ENCODE results near the gene HSD17B14. TPM values are rescaled to one million over a fixed set of nuclear protein-coding genes. Genes with fewer than 3 reads are reported as not detected.

Gene HSD17B14
- polyA plus RNA-seq, 1 of the 3 experiments (the other 2 are of a cell fraction) = 29.7 TPM

DNA sequence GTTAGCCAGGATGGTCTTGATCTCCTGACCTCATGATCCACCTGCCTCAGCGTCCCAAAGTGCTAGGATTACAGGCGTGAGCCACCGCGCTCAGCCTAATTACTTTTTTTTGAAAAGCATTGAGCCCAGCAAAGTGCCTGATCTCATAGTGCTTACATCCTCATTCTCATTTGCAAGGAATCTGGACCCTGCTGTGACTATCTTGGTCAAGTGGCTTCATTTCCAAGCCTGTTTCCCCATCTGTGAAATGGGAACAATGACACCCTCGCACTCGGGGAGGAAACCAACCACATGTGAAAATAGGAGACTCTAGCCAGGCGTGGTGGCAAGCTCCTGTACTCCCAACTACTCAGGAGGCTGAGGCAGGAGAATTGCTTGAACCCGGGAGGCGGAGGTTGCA, 33.8 kb upstream of the HSD17B14 start:
- Histone ChIP-seq H3K79me2 (ENCODE audit: insufficient read depth) (peaks cover 28% of the 10 kb centered on the region), H3K9ac (no peak overlapping the region), H3K4me3 (ENCODE audit: low read depth in 2 of 2, low read length in 1 of 2) (no peak overlapping the region), H3F3A (replicated peaks; ENCODE audit: insufficient read depth) (peaks cover 19% of the 10 kb centered on the region), H4K20me1 (ENCODE audit: insufficient read depth) (peaks cover 21% of the 10 kb centered on the region), H3K4me1 (ENCODE audit: control insufficient read depth in 1 of 2, insufficient read depth in 2 of 2, low read depth in 1 of 2, low read length in 1 of 2) (peaks cover 7 to 41% of the 10 kb centered on the region in 2 experiments; a peak in 2 of 4 replicates), H3K27me3 (ENCODE audit: insufficient read depth) (no peaks in the 10 kb centered on the region), H3K9me3 (no peaks in the 10 kb centered on the region), H3K27ac (ENCODE audit: low read depth in 2 of 2, low read length in 1 of 2) (no peak overlapping the region), H3K9me2 (no peaks in the 10 kb centered on the region), H2AFZ (ENCODE audit: low read depth) (no peak overlapping the region), H3K36me3 (replicated peaks in 1 of 2; ENCODE audit: control insufficient read depth in 1 of 2, insufficient read depth in 2 of 2, low read length in 1 of 2) (peaks cover 14 to 20% of the 10 kb centered on the region in 2 experiments), H3K4me2 (no peak overlapping the region)
- no peak for DNase-seq
- POLR2A ChIA-PET = no interaction called here
- WGBS (ENCODE audit: low lambda C conversion rate) = 94% methylated on average over 9 of the region's 9 CpGs
- TF ChIP-seq, protein P1, sequence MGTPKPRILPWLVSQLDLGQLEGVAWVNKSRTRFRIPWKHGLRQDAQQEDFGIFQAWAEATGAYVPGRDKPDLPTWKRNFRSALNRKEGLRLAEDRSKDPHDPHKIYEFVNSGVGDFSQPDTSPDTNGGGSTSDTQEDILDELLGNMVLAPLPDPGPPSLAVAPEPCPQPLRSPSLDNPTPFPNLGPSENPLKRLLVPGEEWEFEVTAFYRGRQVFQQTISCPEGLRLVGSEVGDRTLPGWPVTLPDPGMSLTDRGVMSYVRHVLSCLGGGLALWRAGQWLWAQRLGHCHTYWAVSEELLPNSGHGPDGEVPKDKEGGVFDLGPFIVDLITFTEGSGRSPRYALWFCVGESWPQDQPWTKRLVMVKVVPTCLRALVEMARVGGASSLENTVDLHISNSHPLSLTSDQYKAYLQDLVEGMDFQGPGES (IDR thresholded peaks at IDR 0.05; ENCODE audit: low read depth, low read length) = no peak
- no peak for TF ChIP-seq FOXJ3 (CRISPR knock-in tag; IDR thresholded peaks at IDR 0.05)
- no peak for TF ChIP-seq GABPA (IDR thresholded peaks at IDR 0.05; ENCODE audit: low read depth)
- no peak for TF ChIP-seq EZH2phosphoT487 (IDR thresholded peaks at IDR 0.05; ENCODE audit: borderline replicate concordance, low read depth)
- no peak for TF ChIP-seq GATA2 (CRISPR knock-in tag; IDR thresholded peaks at IDR 0.05)
- TF ChIP-seq, protein P2, sequence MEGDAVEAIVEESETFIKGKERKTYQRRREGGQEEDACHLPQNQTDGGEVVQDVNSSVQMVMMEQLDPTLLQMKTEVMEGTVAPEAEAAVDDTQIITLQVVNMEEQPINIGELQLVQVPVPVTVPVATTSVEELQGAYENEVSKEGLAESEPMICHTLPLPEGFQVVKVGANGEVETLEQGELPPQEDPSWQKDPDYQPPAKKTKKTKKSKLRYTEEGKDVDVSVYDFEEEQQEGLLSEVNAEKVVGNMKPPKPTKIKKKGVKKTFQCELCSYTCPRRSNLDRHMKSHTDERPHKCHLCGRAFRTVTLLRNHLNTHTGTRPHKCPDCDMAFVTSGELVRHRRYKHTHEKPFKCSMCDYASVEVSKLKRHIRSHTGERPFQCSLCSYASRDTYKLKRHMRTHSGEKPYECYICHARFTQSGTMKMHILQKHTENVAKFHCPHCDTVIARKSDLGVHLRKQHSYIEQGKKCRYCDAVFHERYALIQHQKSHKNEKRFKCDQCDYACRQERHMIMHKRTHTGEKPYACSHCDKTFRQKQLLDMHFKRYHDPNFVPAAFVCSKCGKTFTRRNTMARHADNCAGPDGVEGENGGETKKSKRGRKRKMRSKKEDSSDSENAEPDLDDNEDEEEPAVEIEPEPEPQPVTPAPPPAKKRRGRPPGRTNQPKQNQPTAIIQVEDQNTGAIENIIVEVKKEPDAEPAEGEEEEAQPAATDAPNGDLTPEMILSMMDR (IDR thresholded peaks at IDR 0.05) = no peak
- TF ChIP-seq TAF1 (IDR thresholded peaks at IDR 0.05; ENCODE audit: borderline replicate concordance, low read depth, low read length) = no peak
- no peak for TF ChIP-seq FOSL2 (IDR thresholded peaks at IDR 0.05; ENCODE audit: borderline replicate concordance, low read depth)
- TF ChIP-seq, protein P3, sequence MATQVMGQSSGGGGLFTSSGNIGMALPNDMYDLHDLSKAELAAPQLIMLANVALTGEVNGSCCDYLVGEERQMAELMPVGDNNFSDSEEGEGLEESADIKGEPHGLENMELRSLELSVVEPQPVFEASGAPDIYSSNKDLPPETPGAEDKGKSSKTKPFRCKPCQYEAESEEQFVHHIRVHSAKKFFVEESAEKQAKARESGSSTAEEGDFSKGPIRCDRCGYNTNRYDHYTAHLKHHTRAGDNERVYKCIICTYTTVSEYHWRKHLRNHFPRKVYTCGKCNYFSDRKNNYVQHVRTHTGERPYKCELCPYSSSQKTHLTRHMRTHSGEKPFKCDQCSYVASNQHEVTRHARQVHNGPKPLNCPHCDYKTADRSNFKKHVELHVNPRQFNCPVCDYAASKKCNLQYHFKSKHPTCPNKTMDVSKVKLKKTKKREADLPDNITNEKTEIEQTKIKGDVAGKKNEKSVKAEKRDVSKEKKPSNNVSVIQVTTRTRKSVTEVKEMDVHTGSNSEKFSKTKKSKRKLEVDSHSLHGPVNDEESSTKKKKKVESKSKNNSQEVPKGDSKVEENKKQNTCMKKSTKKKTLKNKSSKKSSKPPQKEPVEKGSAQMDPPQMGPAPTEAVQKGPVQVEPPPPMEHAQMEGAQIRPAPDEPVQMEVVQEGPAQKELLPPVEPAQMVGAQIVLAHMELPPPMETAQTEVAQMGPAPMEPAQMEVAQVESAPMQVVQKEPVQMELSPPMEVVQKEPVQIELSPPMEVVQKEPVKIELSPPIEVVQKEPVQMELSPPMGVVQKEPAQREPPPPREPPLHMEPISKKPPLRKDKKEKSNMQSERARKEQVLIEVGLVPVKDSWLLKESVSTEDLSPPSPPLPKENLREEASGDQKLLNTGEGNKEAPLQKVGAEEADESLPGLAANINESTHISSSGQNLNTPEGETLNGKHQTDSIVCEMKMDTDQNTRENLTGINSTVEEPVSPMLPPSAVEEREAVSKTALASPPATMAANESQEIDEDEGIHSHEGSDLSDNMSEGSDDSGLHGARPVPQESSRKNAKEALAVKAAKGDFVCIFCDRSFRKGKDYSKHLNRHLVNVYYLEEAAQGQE (IDR thresholded peaks at IDR 0.05; ENCODE audit: low read depth, low read length) = no peak
- TF ChIP-seq NFIC (IDR thresholded peaks at IDR 0.05; ENCODE audit: borderline replicate concordance) = no peak
- no peak for TF ChIP-seq RAD21 (IDR thresholded peaks at IDR 0.05; ENCODE audit: low read length)
- TF ChIP-seq SMC3 (IDR thresholded peaks at IDR 0.05; ENCODE audit: low read depth, low read length) = no peak
- no peak for TF ChIP-seq TEAD4 (IDR thresholded peaks at IDR 0.05; ENCODE audit: borderline replicate concordance, insufficient read depth)
- TF ChIP-seq CHD2 (IDR thresholded peaks at IDR 0.05; ENCODE audit: low read length, partially characterized antibody) = no peak
- TF ChIP-seq, protein P4, sequence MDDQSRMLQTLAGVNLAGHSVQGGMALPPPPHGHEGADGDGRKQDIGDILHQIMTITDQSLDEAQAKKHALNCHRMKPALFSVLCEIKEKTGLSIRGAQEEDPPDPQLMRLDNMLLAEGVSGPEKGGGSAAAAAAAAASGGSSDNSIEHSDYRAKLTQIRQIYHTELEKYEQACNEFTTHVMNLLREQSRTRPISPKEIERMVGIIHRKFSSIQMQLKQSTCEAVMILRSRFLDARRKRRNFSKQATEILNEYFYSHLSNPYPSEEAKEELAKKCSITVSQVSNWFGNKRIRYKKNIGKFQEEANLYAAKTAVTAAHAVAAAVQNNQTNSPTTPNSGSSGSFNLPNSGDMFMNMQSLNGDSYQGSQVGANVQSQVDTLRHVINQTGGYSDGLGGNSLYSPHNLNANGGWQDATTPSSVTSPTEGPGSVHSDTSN (IDR thresholded peaks at IDR 0.05) = no peak
- TF ChIP-seq, protein P5, sequence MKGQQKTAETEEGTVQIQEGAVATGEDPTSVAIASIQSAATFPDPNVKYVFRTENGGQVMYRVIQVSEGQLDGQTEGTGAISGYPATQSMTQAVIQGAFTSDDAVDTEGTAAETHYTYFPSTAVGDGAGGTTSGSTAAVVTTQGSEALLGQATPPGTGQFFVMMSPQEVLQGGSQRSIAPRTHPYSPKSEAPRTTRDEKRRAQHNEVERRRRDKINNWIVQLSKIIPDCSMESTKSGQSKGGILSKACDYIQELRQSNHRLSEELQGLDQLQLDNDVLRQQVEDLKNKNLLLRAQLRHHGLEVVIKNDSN (IDR thresholded peaks at IDR 0.05; ENCODE audit: borderline replicate concordance, low read depth) = no peak
- no peak for TF ChIP-seq RFX5 (IDR thresholded peaks at IDR 0.05; ENCODE audit: low read length)
- no peak for TF ChIP-seq MEF2A (IDR thresholded peaks at IDR 0.05; ENCODE audit: borderline replicate concordance, low read depth)
- CTCF ChIA-PET = interaction anchor here (1.1 to 1.2 kb wide), 3 partner anchors 28 to 224 kb away, joined by 3 to 4 read pairs (median 3); partner anchors contain the start of gene CA11
